HL-60 (cell line): ENCODE measurements around the gene BCAS4.

ENCODE experiments used
- DNase-seq, 2 experiments: peaks; one replicate each; pipeline ENCODE4 v3.0.0-alpha.2; 2010 to 2020; ENCODE audit warnings: low read depth in 1 of 2, low spot score in 1 of 2
- H3K27ac ChIP-seq: fragments of 250-450 bp; sonication (Bioruptor Pico); replicated peaks from 2 replicates; pipeline ENCODE4 v1.5.1; 2020; ENCODE audit warnings: mild to moderate bottlenecking, moderate library complexity
- H3K27me3 ChIP-seq: fragments of 250-450 bp; sonication (Bioruptor Pico); 2 replicates; pipeline ENCODE4 v1.5.1; 2021; ENCODE audit warnings: mild to moderate bottlenecking, moderate library complexity; ENCODE audit not compliant: insufficient read depth, poor library complexity, severe bottlenecking
- H3K4me3 ChIP-seq: replicated peaks from 2 replicates; pipeline ENCODE4 v1.5.1; 2011; ENCODE audit warnings: mild to moderate bottlenecking, control low read depth, low read length; ENCODE audit not compliant: insufficient read depth
- CTCF ChIP-seq: IDR thresholded peaks from one replicate; pipeline ENCODE4 v1.5.1; 2011; ENCODE audit warnings: low read length, control low read depth, inconsistent platforms; ENCODE audit not compliant: insufficient read depth
- GABPA ChIP-seq: IDR thresholded peaks from 2 replicates; pipeline ENCODE4 v1.6.1; 2012; ENCODE audit warnings: low read depth
- POLR2AphosphoS5 ChIP-seq: IDR thresholded peaks from 2 replicates; pipeline ENCODE4 v1.6.1; 2012; ENCODE audit warnings: low read depth
- REST ChIP-seq: IDR thresholded peaks from 2 replicates; pipeline ENCODE4 v1.6.1; 2012; ENCODE audit warnings: low read depth; ENCODE audit not compliant: insufficient replicate concordance
- SPI1 ChIP-seq: IDR thresholded peaks from 2 replicates; pipeline ENCODE4 v1.6.1; 2012; ENCODE audit warnings: low read depth, mild to moderate bottlenecking, borderline replicate concordance

Gene BCAS4

GRCh38 chr20:50810842-50811241 lies 16.0 kb downstream of the BCAS4 start:
- H3K27me3 ChIP-seq, result no peaks in the 10 kb centered on the region
- DNase-seq, result no peak
- TF ChIP-seq SPI1, result no peak
- TF ChIP-seq REST, result no peak
- H3K4me3 ChIP-seq, result no peak overlapping the region
- no peak overlapping the region for H3K27ac ChIP-seq

GRCh38 chr20:50813101-50813643 lies 18.3 kb downstream of the BCAS4 start:
- H3K27me3 ChIP-seq, result no peaks in the 10 kb centered on the region
- no peak overlapping the region for H3K4me3 ChIP-seq
- no peak overlapping the region for H3K27ac ChIP-seq
- TF ChIP-seq CTCF (no peak), SPI1 (no peak), POLR2AphosphoS5 (no peak), REST (no peak), GABPA (no peak)
- DNase-seq, result no peak

- TF ChIP-seq POLR2AphosphoS5 (no peak), SPI1 (no peak), CTCF (no peak)
- no peak for DNase-seq
- Histone ChIP-seq H3K27me3 (no peaks in the 10 kb centered on the region), H3K4me3 (no peak overlapping the region), H3K27ac (no peak overlapping the region)
Observed at GRCh38 chr20:50813801-50814200, 18.9 kb downstream of the BCAS4 start.

- TF ChIP-seq GABPA, result no peak
- TF ChIP-seq REST, result no peak
- no peak for TF ChIP-seq POLR2AphosphoS5
- no peak for TF ChIP-seq SPI1
- TF ChIP-seq CTCF, result no peak
- DNase-seq, result no peak
- Histone ChIP-seq H3K27ac (no peak overlapping the region), H3K4me3 (no peak overlapping the region), H3K27me3 (no peaks in the 10 kb centered on the region)
Observed at GRCh38 chr20:50814438-50815161, 19.7 kb downstream of the BCAS4 start.
